Stimulated activated CD8-positive, alpha-beta memory T cell treated with anti-CD3 and anti-CD28 coated beads, Interleukin-7, amount 100 ng/mL, for 1 hour (primary cell): Measurements from ENCODE around the gene DEFB108B.
"Not testable (repeated sequence)": the region's sequence is repeated elsewhere in the genome, so short reads cannot be mapped to it uniquely, and the experiment has no call there.

Experiments used
- DNase-seq, 2 donors: peaks; one replicate each; pipeline ENCODE4 v3.0.0-alpha.2; 2020; ENCODE audit warnings: low read depth in 2 of 2

DEFB108B gene

DNA sequence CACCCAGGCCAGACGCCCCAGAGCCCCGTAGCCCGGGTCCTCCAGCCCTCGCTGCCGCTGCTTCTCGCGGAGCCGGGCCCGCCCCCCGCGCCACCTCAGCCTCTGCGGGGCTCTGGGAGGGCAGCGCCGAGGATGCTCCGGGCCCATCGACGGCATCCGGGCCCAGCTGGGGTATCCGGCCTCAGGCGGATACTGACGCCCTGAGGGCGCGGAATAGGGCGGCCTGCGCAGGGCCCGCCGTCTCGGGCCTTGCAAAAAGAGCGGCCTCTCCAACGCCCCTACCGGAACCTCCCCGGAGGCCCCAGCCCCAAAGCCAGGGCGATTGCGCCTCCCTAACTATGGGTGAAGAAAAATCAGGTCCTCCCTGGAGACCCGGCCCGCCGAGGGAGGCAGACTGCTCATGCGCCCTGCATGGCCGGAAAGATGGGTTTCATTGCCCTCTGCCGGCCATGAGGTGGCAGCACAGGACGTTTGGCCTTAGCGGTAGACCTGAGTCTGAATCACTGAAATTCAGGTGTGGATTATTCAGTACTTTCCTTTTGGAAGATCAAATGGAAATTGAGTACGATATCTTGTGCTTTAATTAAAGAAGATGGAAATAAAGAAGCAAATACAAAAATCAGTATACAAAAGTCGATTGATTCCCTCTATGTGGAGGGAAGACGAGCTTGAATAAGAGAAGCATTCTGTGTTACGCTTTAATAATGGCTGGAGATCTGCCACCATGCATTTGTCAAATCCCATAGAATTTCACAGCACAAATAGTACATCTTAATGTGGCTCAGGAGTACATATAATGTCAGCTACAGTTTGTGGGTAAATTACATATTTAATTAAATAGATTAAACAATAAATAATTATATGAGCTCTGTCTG, 19.3 kb upstream of the DEFB108B start:
- DNase-seq = peak; percentile 49 to 70

DNA sequence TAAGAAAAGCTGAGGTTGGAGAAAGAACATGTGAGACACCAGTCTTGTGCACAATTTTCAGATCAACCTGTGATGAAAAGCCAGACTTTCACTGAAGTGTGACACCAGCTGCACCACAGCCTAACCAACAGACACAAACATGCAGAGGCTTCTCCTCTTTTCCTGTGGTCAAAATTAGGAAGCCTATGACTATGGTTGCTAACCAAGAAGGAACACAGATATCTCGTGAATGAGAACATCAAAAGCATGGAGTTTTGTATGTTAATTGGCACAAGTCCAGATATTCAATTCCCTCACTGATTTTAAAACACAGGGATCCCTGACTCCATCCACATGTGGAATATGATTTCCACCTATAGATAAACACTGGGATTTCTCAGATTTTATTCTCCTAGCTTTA, 11.5 kb upstream of the DEFB108B start:
- not testable (repeated sequence) for DNase-seq

DNA sequence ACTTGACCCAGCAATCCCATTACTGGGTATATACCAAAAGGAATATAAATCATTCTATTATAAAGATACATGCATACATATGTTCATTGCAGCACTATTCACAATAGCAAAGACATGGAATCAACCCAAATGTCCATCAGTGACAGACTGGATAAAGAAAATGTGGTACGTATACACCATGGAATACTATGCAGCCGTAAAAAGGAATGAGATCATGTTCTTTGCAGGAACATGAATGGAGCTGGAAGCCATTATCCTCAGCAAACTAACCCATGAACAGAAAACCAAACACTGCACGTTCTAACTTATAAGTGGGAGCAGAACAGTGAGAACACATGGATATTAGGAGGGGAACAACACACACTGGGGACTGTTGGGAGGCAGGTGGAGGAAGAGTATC, 3.8 kb upstream of the DEFB108B start:
- DNase-seq = not testable (repeated sequence)

DNA sequence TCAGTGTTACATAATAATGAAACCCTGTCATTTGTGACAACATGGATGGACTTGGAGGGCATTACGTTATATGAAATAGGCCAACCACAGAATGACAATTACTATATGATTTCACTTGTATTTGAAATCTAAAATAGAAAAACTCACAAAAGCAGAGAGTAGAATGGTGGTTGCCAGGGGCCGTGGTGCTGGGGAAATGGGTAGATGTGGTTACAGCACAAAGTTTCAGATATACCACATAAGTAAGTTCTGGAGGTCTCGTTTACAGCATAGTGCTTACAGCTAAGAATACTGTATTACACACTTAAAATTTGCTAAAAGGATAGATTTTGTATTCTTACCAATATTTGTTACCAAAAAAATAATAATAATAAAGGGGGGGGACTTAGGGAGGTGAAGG, 3.3 kb upstream of the DEFB108B start:
- not testable (repeated sequence) for DNase-seq

DNA sequence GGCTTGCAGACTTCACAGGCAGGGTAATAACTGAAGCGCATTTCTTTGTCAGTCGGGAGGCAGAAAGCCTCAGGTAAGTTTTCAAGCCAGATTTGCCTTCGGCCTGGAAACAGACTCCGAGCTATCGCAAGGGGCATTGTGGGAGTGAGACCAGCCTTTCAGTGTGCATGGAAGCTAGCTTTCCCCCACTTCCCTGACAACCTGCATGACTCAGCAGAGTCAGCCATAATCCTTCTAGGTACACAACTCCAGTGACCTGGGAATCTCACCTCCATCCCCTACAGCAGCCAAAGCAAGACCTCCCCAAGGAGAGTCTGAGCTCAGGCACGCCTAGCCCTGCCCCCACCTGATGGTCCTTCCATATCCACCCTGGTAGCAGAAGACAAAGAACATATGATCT, 9.7 kb downstream of the DEFB108B start:
- not testable (repeated sequence) for DNase-seq

DNA sequence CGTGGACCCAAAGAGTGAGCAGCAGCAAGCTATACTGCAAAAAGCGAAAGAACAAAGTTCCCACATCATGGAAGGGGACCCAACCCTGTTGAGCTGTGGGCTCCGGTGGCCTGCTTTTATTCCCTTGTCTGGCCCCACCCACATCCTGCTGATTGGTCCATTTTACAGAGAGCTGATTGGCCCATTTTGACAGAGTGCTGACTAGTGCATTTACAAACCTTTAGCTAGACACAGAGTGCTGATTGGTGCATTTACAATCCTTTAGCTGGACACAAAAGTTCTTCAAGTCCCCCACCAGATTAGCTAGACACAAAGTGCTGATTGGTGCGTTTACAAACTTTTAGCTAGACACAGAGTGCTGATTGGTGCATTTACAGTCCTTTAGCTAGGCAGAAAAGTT, 10.4 kb downstream of the DEFB108B start:
- DNase-seq = not testable (repeated sequence)

DNA sequence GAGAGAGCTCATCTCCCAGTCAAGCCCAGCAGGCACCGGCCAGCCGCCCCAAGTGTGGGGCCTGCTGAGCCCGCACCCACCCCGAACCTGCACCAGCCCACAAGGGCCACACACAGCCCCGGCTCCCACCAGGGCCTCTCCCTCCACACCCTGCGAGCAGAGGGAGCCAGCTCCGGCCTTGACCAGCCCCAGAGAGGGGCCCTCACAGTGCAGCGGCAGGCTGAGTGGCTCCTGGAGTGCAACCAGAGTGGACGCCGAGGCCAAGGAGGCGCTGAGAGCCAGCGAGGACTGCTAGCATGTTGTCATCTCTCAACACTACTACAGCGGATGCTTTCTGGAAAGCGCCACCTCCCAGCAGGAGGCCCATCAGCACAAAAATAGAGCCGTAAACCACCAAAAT, 10.9 kb downstream of the DEFB108B start:
- no peak for DNase-seq

DNA sequence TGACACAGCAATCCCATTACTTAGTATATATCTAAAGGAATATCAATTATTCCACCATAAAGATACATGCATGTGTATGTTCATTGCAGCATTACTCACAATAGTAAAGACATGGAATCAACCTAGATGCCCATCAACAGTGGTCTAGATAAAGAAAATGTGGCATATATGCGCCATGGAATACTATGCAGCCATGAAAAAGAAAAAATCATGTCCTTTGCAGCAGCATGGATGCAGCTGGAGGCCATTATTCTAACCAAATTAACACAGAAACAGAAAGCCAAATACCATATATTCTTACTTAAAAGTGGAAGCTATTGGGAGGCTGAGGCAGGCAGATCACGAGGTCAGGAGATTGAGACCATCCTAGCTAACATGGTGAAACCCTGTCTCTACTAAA, 20.9 kb downstream of the DEFB108B start:
- not testable (repeated sequence) for DNase-seq

DNA sequence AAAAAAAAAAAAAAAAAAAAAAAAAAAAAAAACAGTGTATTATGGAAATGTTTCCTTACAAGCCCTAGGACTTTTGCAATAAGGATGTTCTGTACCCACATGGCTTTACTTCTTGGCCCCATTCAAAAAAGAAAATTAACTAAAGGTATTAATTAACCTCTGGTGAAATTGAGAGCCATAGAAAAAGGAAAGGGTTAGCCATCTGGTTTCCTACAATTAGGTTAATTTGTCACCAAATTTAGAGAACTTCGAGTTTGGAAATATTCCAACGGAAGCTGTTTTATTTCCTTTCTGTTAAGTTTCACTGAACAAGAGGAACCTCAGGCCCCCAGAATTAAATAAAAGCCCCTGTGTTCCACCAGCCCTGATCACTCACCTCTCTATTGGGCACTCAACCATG, 22.9 kb downstream of the DEFB108B start:
- not testable (repeated sequence) for DNase-seq

DNA sequence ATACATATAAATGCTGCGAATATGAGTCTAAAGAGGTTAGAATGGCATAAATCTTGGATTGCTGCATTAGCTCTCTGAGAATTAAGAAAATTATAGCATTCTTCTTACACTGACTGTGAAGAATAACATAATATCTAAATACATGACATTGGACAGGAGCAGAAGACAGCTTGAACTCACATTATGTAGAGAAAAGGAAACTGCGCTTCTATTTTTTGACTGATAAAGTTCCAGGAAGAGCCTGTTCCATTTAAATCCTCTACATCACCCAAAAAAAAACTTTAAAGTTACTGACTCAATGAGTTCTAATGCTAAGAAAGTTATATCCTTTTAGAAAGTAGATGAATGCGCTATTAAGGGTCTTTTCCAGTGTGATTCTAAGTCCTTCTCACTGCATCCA, 27.8 kb downstream of the DEFB108B start:
- not testable (repeated sequence) for DNase-seq

GRCh38 chr11:71863978-71864627, 31.1 kb downstream of the DEFB108B start:
- not testable (repeated sequence) for DNase-seq

DNA sequence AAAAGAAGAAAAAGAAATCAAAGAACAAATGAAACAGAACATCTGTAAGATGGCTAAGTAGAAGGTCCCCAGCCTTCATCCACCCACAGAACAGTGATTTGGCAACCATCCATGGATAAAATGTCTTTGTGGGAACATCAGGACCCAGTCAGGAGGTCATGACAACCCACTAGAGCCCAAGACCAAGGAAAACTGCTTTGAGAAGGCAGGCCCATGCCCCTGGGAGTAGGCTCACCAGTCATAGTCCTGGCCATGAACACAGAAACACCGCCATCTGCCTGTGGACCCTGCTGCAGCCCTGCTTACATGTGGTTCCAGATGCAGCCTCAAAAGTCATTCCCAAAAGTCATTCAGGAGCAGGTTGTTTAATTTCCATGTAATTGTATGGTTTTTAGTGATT, 34.2 kb downstream of the DEFB108B start:
- DNase-seq = not testable (repeated sequence)

DNA sequence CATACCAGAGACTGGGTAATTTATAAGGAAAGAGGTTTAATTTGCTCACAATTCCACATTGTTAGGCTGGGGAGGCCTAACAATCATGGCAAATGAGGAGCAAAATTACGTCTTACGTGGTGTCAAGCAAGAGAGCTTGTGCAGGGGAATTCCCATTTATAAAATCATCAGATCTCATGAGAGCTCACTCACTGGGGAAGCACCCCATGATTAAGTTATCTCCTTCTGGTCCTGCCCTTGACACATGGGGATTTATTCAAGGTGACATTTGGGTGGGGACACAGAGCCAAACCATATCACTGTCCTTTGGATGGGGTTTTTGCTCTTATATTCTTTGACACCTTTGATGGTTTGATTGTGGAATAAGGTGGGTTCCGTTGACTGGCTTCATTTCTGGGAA, 36.9 kb downstream of the DEFB108B start:
- DNase-seq = not testable (repeated sequence)

- DNase-seq = not testable (repeated sequence)
Measured at GRCh38 chr11:71870661-71871060, 37.7 kb downstream of the DEFB108B start.

- DNase-seq = not testable (repeated sequence)
Measured at GRCh38 chr11:71876262-71876661, 43.3 kb downstream of the DEFB108B start.

DNA sequence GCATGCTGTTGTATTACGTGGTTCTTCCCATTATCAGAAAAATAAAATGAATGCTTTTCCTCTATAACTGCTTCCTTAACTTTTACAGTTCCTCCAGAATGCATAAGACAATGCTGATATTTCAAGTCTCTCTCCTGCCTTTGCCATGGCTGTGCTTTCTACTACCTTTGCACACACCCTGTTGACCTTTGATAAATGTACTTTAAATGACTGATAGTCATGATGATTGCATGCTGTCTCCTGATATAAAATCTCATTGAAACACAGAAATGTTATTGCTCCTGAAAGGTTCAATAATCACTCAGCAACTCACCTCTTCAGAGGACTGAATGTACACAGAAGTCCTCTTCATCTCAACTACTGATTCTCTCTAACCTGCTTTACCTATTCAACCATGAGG, 45.1 kb downstream of the DEFB108B start, which contains the start of gene DEFB131B:
DEFB131B (plus strand) TSS at position 395 of the 400 bp plus-strand sequence; CDS start at position 395, 0 bp downstream.
- not testable (repeated sequence) for DNase-seq

- not testable (repeated sequence) for DNase-seq
Measured at GRCh38 chr11:71885806-71886205, 52.8 kb downstream of the DEFB108B start.
